Stomach (tissue), 4 donors: Measurements from ENCODE around the gene GALNT17.

Source experiments
- EP300 ChIP-seq: sonication (generic); formaldehyde crosslinking; IDR thresholded peaks from one replicate; pipeline ENCODE4 v1.6.1; 2017; ENCODE audit warnings: antibody characterized with exemption
- POLR2A ChIP-seq, 4 donors: fragments of 450-650 bp; IDR thresholded peaks; one replicate each; pipeline ENCODE4 v1.6.1; 2016; ENCODE audit warnings: antibody characterized with exemption in 4 of 4, control low read depth in 2 of 4, mild to moderate bottlenecking in 1 of 4, moderate library complexity in 1 of 4
- POLR2AphosphoS5 ChIP-seq, 3 donors: sonication (generic); formaldehyde crosslinking; IDR thresholded peaks; one replicate each; pipeline ENCODE4 v1.6.1; 2016; ENCODE audit warnings: antibody characterized with exemption in 3 of 3
- TF ChIP-seq, protein P1 (sequence below), 7 experiments: fragments of 450-650 bp in 4 of 7; fragments of 200-600 bp in 3 of 7; sonication (generic) in 3 of 7; IDR thresholded peaks; one replicate each; pipeline ENCODE4 v1.5.1; 2016 to 2019; ENCODE audit warnings: antibody characterized with exemption in 7 of 7, control low read depth in 2 of 7, mild to moderate bottlenecking in 1 of 7

DNA sequence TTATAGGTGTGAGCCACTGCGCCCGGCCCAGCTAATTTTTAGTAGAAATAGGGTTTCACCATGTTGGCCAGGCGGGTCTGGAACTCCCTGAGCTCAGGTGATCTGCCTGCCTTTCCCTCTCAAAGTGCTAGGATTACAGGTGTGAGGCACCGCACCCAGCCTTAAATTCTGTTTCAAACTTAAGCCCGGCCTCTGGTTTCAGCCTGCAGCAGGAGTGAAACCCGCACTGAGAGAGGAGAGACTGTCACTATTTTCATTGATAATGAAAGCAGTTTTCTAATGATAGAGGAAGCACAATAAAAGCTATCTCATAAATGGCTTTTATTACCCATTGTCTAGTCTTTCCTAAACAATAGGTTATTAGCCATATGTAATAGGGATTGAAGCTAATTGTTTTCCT is 415.5 kb downstream of the GALNT17 start:
- TF ChIP-seq POLR2A (IDR thresholded peaks at IDR 0.05) (no peak), POLR2AphosphoS5 (IDR thresholded peaks at IDR 0.05) (no peak), EP300 (no peak)
- TF ChIP-seq, protein P1, sequence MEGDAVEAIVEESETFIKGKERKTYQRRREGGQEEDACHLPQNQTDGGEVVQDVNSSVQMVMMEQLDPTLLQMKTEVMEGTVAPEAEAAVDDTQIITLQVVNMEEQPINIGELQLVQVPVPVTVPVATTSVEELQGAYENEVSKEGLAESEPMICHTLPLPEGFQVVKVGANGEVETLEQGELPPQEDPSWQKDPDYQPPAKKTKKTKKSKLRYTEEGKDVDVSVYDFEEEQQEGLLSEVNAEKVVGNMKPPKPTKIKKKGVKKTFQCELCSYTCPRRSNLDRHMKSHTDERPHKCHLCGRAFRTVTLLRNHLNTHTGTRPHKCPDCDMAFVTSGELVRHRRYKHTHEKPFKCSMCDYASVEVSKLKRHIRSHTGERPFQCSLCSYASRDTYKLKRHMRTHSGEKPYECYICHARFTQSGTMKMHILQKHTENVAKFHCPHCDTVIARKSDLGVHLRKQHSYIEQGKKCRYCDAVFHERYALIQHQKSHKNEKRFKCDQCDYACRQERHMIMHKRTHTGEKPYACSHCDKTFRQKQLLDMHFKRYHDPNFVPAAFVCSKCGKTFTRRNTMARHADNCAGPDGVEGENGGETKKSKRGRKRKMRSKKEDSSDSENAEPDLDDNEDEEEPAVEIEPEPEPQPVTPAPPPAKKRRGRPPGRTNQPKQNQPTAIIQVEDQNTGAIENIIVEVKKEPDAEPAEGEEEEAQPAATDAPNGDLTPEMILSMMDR (IDR thresholded peaks at IDR 0.05) = no peak
